ENCODE results near the gene MEF2A.

Gene MEF2A

GRCh38 chr15:99592145-99592791 lies 26.5 kb downstream of the MEF2A start:
- ChIA-PET POLR2A (no interaction called here), CTCF (no interaction called here)
- no peak for TF ChIP-seq CTCF (IDR thresholded peaks at IDR 0.05; ENCODE audit: control extremely low read depth, extremely low read depth, low read depth, missing control alignments)
- DNase-seq (ENCODE audit: extremely low spot score), result no peak

GRCh38 chr15:99593070-99593469 lies 27.3 kb downstream of the MEF2A start:
- ChIA-PET POLR2A (no interaction called here), CTCF (no interaction called here)
- DNase-seq (ENCODE audit: extremely low spot score), result no peak
- no peak for TF ChIP-seq CTCF (IDR thresholded peaks at IDR 0.05; ENCODE audit: control extremely low read depth, extremely low read depth, low read depth, missing control alignments)

GRCh38 chr15:99594916-99595315 lies 29.1 kb downstream of the MEF2A start:
- no peak for TF ChIP-seq CTCF (IDR thresholded peaks at IDR 0.05; ENCODE audit: control extremely low read depth, extremely low read depth, low read depth, missing control alignments)
- ChIA-PET CTCF (interaction anchor here (1.1 to 2.3 kb wide), 3 partner anchors 10 to 33 kb away, joined by 3 to 6 read pairs (median 3); no protein-coding TSS in a partner anchor), POLR2A (no interaction called here)
- DNase-seq (ENCODE audit: extremely low spot score), result no peak

- no peak for DNase-seq (ENCODE audit: extremely low spot score)
- ChIA-PET CTCF (no interaction called here), POLR2A (no interaction called here)
- TF ChIP-seq CTCF (IDR thresholded peaks at IDR 0.05; ENCODE audit: control extremely low read depth, extremely low read depth, low read depth, missing control alignments), result no peak
These were observed 32.5 kb downstream of the MEF2A start for GRCh38 chr15:99598296-99598695.

- no peak for DNase-seq (ENCODE audit: extremely low spot score)
- ChIA-PET CTCF (no interaction called here), POLR2A (no interaction called here)
- no peak for TF ChIP-seq CTCF (IDR thresholded peaks at IDR 0.05; ENCODE audit: control extremely low read depth, extremely low read depth, low read depth, missing control alignments)
These were observed 38.0 kb downstream of the MEF2A start for GRCh38 chr15:99603828-99604227.

GRCh38 chr15:99604865-99605264 lies 39.1 kb downstream of the MEF2A start:
- ChIA-PET POLR2A (no interaction called here), CTCF (interaction anchor here (1.1 to 1.9 kb wide), 4 partner anchors 15 to 152 kb away, joined by 3 to 6 read pairs (median 4); no protein-coding TSS in a partner anchor)
- TF ChIP-seq CTCF (IDR thresholded peaks at IDR 0.05; ENCODE audit: control extremely low read depth, extremely low read depth, low read depth, missing control alignments), result no peak
- no peak for DNase-seq (ENCODE audit: extremely low spot score)
